KBM-7 (cell line): Measurements from ENCODE around the gene VAPB.

Source experiments
- DNase-seq: peaks from one replicate; pipeline ENCODE4 v3.0.0-alpha.2; 2015
- in situ Hi-C: fragments of 300-500 bp; cut with MboI; formaldehyde crosslinking; loops from 2 replicates; pipeline ENCODE4 v1.14.3; 2020; ENCODE audit warnings: low sequenced_read_pairs, low pct_unique_long_range_greater_than_20kb, mixed read lengths

The VAPB gene

DNA sequence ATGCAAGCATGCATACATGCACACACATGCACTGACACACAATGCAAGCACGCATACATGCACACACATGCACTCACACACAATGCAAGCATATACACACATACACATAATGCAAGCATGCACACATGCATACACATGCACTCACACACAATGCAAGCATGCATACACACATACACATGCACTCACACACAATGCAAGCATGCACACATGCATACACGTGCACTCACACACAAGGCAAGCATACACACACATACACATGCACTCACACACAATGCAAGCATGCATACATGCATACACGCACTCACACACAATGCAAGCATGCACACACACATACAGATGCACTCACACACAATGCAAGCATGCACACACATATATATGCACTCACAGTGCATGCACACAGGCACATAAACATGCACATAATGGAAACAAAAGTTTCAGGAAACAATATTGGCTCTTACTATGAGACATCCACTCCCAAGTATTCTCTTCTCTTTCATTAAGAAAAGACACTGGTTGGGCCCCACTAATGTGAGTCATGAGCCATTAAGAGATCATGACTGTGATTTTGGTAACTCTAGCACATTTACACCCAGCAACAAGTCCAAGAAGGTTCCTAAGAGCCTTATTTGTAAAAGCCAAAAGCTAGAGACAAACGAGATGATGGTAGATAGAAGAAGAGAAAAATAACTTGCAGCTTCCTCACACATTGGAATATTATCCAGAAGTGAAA lies 103.9 kb downstream of the VAPB start:
- DNase-seq: no peak
- in situ Hi-C loops: no loop called here

GRCh38 chr20:58494923-58495622 lies 106.0 kb downstream of the VAPB start:
- DNase-seq: no peak
- in situ Hi-C loops: no loop called here

DNA sequence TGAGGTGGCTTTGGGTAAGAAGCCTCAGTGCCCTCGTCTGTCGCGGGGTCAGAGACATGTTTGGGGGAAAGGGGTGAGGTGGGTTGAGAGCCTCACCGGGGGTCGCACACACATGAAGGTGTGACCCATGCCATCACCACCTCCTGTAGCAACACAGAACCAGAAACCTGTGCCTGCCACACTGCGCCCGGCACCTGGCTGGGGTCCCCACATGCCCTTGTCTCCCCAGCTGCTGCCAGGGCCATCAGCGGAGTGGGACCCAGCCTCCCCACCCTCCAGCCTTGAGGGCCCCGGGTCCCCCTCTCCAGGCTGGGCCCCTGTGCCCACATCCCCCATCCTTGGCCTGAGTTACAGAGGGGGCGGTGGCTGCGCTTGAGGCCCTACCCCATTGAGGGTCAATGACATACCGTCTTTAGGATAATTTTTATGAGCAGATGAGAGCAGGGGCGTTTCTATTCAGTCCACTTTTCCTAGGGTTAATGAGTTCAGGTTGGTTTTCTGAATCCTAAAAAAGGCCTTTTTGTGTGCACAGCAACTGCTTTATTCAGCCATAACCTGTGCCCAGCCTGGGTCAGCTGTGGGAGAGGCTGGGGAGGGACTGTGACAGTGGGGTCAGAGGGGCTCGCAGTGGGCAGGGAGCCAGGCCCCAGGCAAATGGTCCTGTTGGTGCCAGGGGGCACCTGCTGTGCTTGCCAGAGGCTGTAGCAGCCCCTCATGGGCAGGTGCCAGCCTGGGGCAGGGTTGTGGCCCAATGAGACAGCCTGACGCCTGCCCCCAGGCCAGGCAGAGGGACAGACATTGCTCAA lies 106.8 kb downstream of the VAPB start:
- DNase-seq: no peak
- in situ Hi-C loops: no loop called here

GRCh38 chr20:58496429-58496769 lies 107.4 kb downstream of the VAPB start:
- in situ Hi-C loops: no loop called here
- DNase-seq: no peak

- DNase-seq: no peak
- in situ Hi-C loops: no loop called here
These were observed 108.1 kb downstream of the VAPB start for GRCh38 chr20:58497076-58497641.

GRCh38 chr20:58497724-58498469 lies 108.9 kb downstream of the VAPB start:
- in situ Hi-C loops: no loop called here

DNA sequence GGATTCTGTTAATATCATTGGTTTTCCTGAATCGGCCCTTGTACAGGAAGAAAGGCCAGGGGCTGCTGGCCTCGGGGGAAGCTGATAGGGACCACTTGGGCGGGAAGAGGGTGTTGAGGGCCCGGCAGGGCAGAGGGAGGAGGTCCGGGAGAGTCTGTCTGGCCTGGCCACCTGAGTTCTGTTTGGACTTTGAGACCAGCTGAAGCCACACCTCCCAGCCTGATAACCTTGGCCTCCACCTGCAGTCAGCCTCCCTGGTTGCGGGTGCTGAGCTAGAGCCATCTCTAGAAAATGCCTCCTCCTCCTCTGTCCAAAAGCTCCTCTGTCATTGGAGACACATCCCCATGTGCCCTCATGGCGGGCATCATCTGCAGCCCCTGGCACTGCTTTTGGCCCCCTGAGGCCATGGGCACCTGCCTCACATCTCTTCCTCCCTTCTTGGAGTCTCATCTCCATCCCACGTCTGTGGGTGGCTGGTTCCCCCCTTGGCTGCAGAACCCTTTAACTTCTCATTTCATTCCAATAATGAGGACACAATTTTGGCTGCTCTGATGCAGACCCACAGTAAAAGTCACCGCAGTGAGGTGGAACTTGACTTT lies 109.5 kb downstream of the VAPB start:
- no peak for DNase-seq

More at GRCh38 chr20:58497724-58498469, 108.9 kb downstream of the VAPB start:
- no peak for DNase-seq

DNA sequence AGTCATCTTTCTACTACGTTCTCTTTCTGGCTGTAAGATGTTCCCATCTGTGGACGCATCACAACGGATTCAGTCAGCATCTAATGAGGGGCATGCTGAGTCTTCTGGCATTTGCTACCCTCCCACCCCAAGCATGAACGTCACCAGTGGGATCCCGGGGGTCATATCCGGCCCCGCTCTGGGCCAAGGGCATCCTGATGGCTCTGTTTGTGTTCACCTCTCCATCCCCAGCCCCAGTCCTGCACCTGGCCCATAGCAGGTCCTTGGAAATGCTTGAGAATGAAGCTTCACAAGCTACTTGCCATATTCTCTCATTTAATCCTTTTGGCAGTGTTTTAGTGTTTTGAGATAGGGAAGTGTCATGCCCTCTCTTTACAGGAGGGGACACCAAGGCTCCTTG lies 111.2 kb downstream of the VAPB start:
- no peak for DNase-seq
- in situ Hi-C loops: no loop called here

More for the DNA sequence above, 109.5 kb downstream of the VAPB start:
- in situ Hi-C loops: no loop called here
